ENCODE results near the gene CCDC12.
"Not testable (repeated sequence)": the region's sequence is repeated elsewhere in the genome, so short reads cannot be mapped to it uniquely, and the experiment has no call there.

Gene CCDC12

DNA sequence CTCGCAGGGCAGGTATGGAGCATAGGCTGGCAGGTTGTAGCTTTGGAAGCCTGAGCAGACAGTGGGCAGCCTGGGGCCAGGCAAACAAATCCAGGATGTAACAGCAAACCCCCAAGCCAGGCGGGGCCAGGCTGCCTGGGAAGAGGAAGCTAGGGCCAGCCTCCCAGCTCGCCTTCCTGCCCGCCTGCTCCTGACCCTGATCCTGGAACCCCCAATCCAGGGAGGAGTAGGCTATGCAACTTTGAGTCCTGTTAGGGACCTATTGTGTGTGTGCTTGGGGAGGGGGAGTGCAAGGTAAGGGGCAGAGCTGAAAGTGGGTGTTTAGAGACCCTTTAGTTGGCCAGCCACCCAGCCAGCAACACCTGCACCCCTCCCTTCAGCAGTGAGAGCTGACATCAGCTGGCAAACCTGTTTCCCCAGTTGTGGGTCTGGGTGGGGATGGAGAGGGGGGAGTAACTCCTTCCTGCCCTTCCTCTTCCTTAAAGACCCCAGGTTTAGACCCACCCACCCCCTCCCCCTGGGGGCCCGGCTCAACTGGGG is 5.5 kb upstream of the CCDC12 start:
- DNase-seq (ENCODE audit: low read depth in 4 of 4, low spot score in 1 of 4): no peak

DNA sequence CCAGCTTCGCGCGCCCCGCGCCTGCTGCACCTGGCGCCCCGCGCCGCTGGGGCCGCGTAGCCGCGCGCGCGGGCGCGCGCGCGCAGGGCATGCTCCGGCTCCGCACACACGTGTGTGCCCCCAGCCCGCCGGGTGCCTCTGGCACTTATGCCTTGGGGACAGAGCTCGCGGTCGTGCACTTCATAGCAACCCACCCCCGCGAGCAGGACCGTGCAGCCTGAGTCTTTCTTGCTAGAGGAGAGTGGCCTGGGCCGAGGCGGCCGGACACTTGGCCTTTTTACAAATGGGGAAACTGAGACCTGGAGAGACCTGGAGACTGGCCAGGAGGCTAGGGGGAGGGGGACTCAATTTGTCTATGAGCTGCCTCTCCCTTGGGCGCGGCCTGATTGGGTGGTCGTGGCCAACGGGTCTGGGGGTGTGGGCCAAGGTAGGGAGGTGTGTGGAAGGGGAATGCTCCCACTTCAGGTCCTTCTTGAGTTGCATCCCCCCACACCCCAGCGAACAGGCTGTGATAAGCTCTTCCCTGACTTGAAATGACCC is 3.5 kb upstream of the CCDC12 start:
- DNase-seq (ENCODE audit: low read depth in 4 of 4, low spot score in 1 of 4): no peak

DNA sequence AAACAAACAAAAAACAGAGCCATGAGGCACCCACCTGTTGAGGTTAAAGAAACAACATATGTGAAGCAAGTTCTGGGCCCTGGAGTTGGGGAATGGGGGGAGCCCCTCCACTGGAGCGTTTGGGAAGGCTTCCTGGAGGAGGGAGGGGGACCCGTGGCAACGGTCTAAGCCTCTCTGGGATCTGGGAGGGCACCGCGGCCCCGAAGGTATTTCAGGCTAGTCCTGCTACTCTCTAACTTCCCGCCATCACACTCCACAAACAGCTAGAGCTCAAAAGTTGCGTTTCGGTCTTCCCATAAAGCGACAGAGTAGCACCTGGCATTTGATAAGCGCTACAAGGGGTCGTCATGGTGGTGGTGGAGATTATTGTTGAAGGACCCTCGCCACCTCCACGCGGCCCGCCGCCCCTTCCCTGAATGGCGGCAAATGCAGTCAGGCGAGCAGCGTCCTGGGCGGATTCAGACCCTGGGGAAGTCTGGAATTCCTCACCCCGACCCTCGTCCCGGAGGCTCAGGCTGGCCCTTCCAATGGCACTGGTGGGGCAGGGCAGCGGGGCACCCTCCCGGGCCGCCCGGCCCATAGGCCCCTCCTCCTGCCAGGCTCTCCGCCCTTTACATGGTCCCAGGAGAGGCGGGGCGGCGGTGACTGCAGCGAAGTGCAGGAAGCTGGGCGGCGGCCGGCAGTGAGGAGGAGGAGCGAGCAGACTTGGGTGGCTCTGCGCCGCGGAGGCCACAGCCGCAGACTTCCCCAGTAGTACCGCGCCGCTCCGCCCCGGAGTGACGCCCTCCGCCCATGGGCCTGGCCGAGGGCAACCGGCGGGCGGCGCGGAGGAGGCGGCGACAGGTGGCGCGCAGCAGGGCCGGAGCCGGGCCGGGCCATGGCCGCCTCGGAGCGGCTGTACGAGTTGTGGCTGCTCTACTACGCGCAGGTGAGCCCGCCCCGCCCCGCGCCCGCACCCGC is 2.7 kb upstream of the CCDC12 start, which contains the start of gene NBEAL2:
NBEAL2 (plus strand) TSS at position 682 of the 960 bp plus-strand sequence; CDS start at position 878, 196 bp downstream.
- DNase-seq (ENCODE audit: low read depth in 4 of 4, low spot score in 1 of 4): peak; percentile 89 to 97 (median 92)

DNA sequence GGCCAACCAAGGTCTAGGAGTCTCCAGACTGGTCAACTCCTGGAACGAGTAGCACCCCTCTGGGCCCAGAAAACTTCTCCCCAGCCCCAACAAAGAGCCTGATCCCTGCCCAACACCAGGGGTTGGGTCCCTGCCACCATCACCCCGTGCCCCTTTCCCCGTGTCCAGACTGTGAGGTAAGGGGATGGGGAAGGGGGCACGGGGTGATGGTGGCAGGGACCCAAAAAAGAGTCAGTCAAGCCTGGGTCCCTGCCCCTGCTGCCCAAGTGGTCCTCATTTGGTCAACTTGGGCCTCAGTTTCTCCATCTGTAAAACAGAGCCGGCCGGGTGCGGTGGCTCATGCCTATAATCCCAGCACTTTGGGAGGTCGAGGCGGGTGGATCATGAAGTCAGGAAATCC is 1.8 kb upstream of the CCDC12 start:
- no peak for DNase-seq (ENCODE audit: low read depth in 4 of 4, low spot score in 1 of 4)

DNA sequence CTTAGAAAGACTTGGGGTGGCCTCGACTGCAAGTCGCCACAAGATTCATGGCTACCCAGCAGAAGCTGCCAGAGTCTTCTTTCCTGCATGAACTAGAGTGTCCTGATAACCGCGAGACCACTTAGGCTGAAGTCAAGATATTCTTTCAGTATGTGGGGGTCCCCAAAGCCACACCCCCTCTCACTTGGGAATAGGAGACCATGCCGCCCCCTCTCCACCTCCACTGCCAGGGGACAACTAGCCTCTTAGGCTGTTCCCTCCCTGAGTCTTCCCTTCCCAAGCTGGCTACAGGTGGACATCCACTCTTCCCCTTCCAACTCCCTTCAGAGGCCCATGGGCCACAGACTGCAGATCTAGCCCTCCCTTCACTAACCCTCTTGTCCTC is 1.3 kb upstream of the CCDC12 start:
- no peak for DNase-seq (ENCODE audit: low read depth in 4 of 4, low spot score in 1 of 4)

DNA sequence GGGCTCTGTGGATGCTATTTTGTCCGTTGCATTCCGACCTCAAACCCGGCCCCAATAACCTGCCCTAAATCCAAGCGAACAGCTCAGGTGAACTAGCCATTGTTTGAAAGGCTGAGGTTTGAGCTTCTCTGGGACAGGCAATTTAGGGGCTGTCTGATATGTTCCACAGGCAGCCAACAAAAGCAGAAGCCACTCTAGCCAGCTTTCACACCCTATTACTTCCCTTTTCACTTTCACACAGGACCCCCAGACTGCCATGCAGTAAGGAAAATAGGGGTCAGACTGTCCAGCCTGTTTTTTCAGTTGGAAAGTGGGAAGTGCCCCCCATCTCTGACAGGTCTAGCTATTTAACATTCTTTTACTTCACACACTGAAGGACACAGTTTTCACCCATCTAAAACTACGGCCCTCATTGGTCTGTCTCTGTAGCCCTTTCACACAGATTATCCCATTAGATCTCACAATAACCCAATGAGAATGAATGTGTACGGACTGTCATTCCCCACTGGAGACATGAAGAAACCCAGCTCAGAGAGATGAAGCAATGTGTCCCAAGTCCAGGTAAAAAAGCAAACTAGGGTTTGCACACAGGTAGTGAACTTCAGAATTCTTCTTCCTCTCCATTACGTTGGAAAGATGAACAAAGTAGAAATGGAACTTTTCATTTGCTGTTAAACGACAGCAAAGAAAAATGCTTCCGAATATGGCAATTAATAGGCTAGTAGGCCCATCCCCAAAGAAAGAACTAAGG is 1.9 kb downstream of the CCDC12 start:
- no peak for DNase-seq (ENCODE audit: low read depth in 4 of 4, low spot score in 1 of 4)

DNA sequence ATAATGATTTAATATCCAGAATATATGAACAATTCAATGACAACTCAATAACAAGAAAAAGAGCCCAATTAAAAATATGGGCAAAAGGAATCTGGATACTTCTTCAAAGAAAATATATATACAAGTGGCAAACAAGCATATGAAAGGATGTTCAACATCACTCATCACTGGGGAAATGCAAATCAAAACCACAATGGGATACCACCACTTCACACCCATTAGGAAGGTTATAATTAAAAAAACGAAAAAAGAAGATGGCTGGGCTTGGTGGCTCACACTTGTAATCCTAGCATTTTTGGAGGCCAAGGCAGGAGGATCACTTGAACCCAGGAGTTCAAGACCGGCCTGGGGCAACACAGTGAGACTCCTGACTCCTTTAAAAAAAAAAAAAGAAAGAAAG is 4.1 kb downstream of the CCDC12 start:
- no peak for DNase-seq (ENCODE audit: low read depth in 4 of 4, low spot score in 1 of 4)

DNA sequence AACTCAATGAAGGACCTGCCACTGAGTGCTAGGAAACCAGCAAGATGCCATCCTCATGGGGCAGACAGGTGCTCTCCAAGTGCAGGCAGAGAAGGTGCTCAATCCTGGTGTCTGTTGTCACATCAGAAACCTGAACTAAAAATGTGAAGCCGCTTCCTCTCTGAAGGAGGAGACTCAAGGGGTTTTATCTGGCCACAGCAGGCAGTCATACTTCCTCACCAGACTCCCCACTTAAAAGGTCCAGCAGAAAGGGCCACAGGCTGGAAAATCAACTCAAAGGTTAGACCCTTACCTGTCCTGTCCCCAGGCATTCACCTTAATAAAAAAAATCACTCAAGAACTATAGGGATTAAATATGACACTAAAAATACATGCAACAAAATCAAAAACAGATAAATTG is 4.8 kb downstream of the CCDC12 start:
- DNase-seq (ENCODE audit: low read depth in 4 of 4, low spot score in 1 of 4): no peak

DNA sequence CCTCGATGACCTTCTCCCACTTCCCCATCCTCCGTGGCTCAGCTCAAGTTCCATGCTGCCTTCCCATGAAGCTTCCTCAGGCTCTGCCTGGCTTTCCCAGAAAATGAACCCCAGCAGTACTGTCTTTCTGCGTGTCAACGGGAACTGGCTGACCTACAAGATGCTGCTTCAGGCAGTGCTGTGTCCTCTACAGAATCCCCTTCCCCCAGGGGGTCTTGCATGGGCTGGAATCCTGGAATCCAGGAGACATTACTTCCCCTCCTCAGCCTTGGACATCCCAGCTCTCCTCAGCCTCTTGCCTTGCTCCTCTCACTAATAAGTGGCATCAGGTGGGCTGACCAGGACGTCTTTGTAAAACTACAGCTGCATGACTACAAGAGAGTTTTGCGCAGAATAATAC is 5.4 kb downstream of the CCDC12 start:
- no peak for DNase-seq (ENCODE audit: low read depth in 4 of 4, low spot score in 1 of 4)

DNA sequence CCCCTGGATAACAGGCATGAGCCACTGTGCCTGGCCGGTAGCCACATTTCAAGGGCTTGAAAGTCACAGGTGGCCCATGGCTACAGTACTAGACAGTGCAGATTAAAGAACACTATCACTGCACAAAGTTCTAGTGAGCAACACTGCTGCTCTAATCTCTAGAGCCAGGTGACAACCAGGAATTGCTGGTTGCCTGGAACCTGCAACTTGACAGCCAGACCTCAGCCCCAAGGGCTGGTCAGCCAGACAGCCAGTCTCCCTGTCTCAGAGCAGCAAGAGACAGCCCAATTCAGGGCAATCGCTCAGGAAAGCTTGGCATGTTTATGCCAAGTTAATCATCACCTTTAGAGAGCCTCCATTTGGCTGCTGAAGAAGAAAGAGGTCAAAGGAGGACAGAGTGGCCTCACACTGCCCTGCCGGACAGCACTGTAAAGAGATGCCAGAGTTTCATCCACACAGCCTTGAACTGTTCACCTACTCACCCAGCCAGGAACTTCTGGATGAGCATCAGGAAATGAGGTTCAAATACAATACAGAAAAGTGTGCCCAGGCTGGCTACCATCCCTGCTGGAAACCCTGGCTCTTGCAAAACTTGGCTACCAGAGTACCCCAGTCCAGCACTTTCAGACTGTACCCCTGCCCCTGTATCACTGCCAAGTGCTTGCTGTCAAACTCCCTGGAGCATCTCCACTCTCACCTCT is 6.0 kb downstream of the CCDC12 start:
- no peak for DNase-seq (ENCODE audit: low read depth in 4 of 4, low spot score in 1 of 4)

DNA sequence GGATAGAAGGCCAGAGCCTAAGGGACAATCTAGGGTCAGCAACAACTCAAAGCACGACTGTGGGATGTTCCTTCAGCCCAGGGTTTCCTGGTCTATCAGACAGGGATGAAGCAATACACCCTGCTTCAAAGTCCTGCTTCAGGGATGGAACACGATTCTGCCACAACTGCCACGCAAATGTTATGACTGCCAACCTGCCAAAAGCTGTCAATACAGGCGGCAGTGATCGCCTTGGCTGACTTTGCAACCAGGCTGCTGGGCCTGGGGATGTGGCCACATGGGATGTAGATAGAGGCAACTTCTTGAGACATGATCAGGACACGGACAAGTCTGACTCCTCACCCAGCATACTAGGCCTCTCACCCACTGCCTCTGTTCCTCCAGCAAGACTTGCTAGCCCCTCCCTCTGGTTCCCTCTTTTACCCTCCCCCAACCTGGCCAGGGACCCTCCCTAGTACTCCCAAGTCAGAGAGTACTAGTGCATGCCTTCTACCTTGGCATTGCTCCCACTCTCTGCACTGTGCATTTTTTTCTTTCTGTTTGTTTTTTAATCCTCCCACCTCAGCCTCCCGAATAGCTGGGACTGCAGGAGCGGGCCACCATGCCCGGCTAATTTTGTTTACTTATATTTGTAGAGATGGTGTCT is 7.6 kb downstream of the CCDC12 start:
- DNase-seq (ENCODE audit: low read depth in 4 of 4, low spot score in 1 of 4): no peak

DNA sequence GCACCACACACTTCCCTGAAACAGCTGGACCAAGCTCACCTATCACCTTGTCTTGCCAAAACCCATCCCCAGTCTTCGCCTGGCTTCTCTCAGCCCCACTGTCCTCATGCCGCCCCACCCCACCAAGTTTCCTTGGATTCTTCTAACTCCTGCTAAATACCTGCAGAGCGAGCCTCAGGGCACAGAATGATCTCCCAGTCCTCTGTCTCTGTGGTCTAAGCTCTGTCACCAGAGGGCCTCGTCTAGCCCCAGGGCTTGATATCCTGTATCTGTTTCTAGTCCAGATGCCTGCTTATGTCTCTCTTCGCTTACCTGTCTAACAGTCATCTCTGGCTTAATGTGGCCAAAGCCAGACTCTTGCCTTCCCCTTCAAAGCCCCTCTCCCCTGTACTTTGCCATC is 9.7 kb downstream of the CCDC12 start:
- DNase-seq (ENCODE audit: low read depth in 4 of 4, low spot score in 1 of 4): no peak

DNA sequence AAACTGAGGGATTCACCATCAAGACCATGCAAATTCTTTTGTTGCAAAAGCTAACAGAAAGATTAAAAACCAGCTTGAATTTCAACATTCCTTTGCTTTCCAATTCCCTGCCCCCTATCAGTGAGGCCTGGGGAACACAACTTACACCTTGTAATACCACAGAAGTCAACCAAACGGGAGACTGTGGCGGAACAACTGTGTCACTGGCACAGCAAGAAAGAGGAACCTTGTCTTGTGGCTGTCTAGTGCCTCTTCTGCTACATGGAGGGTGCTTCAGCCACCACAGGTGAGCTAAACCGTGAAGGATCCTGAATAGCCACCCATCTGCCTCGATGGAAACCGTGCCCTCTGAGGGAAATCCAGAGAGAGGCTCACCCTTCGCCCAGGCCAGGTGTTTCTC is 11.4 kb downstream of the CCDC12 start:
- DNase-seq (ENCODE audit: low read depth in 4 of 4, low spot score in 1 of 4): no peak

DNA sequence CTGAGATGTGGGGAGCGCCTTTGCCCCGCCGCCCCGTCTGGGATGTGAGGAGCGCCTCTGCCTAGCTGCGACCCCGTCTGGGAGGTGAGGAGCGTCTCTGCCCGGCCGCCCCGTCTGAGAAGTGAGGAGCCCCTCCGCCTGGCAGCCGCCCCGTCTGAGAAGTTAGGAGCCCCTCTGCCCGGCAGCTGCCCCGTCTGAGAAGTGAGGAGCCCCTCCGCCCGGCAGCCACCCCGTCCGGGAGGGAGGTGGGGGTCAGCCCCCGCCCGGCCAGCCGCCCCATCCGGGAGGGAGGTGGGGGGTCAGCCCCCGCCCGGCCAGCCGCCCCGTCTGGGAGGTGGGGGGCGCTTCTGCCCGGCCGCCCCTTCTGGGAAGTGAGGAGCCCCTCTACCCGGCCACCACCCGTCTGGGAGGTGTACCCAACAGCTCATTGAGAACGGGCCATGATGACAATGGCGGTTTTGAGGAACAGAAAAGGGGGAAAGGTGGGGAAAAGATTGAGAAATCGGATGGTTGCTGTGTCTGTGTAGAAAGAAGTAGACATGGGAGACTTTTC is 12.4 kb downstream of the CCDC12 start:
- not testable (repeated sequence) for DNase-seq (ENCODE audit: low read depth in 4 of 4, low spot score in 1 of 4)

DNA sequence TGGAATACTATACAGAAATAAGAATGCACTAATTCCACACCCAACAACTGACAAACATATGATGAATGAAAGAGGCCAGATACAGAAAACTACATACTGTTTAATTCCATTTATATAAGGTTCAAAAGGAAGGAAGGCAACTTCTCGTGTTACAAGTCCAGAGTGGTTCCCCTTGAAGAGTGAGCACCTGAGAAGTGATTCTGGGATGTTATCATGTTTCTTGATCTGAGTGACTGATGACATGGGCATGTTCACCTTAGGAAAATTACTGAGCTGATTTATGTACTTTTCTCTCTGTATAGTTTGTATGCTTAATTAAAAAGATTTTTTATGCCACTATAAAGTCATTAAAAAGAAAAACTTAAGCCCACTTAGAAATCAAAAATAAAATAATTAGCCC is 13.6 kb downstream of the CCDC12 start:
- DNase-seq (ENCODE audit: low read depth in 4 of 4, low spot score in 1 of 4): no peak

DNA sequence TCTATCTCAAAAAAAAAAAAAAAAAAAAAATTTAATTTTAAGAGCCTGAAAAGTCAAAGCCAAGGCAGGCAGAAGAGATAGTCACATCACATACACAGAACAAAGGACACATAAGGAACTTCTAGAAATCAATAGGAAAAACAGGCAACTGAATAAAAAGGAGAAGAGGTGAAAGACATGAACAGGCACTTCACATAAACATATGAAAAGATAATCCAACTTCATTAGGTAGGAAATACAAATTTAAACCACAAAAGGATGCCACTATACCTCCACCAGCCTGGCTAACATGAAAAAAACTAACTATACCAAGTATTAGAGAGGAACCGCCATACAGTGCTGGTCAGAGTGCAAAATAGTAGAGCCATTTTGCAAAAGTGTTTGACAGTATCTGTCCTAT is 14.1 kb downstream of the CCDC12 start:
- no peak for DNase-seq (ENCODE audit: low read depth in 4 of 4, low spot score in 1 of 4)

DNA sequence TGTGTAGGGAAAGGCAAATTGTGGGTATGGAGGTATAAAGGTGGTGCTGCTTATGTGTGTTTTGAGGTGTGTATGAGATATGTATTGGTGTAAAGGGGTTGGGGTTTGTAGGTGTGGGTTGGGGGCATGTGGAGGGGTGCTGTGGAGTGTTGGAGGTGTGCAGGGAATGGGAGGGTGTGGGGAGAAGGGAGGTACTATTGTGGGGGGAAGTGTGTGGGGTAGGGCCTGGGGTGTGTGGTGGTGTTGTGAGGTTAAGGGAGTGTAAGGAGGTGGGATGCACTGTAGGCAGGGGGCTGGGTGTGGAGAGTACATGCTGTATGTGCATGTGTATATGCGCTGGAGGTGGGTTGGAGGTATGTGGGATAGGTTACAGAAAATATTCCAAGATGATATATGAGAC is 15.7 kb downstream of the CCDC12 start:
- DNase-seq (ENCODE audit: low read depth in 4 of 4, low spot score in 1 of 4): no peak

DNA sequence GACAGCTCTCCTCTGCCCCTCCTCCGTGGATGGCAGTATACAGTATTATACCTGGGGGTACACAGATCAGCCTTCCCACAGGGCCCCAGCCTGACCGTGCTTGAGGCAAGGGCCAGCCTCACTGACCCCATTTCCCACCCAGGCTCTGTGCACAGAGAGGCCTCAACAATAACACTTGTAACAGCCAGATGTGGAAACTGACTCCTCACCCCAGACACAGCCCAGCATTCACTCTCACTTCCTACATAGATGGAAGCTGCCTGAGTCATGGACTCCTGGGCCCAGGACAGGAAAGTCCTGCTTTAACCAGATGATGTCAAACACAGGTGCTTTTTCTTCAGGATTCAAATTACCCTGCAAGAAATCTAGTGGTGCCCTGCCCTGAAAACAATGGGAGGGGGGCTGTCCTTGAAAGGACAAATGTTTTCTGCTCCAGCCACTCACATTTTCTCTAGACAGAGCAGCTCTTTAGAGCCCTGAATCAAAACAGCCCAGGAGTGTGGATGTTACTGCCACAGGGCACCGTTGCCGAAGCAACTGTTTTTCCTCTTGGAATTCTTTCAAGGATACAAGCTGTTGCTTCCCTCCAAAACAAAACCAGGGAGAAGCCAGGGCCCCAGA is 16.4 kb downstream of the CCDC12 start:
- DNase-seq (ENCODE audit: low read depth in 4 of 4, low spot score in 1 of 4): no peak

DNA sequence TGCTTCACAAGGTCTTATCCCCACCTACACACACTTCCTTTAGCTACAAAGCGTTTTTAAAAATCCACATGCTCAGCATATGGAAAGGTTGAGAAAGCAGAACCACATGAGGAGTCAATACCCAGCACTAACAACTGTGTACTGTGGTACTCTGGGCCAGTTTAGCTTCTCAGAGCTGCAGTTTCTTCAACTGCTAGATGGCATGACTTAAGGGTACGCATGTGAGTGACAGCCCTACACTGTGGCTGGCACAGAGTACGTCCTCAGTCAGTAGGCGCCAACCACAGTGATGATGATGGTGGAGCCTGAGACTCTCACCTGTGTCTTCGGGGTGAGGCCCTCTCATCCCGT is 17.4 kb downstream of the CCDC12 start:
- peak in 1 of 4 experiments; percentile 20 for DNase-seq (ENCODE audit: low read depth in 4 of 4, low spot score in 1 of 4)

Data from stimulated activated CD4-positive, alpha-beta T cell treated with anti-CD3 and anti-CD28 coated beads, Interleukin-1b, Interleukin-23, amount 100 ng/mL, for 24 hours (primary cell).